ENCODE measurements around the gene CAMK1D.

DNA sequence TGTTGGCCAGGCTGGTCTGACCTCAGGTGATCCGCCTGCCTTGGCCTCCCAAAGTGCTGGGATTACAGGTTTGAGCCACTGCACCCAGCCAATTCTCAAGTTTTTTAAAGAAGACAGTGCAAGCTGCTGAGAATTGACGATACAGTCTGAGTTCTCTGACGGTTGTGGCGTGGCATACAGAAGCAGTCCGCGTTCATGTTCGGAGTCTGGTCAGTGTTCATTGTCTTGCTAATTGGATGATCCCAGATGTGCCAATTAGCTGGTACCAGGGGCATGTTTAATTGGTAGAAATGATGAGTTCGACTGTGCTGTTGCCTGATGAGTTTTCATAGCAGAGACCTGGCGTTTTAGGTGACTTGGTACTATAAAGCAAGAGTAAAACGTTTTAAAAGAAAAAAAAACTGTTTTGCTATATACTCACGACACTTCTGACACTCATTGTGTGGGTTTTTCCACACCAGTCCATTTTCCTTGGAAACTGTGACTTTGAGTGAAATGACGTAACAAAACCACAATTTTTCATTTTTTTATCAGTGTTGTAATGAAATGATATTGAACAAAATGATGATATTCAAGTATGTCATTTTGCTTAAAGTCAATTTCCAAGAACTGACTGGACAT is 32.3 kb downstream of the CAMK1D start:
- TF ChIP-seq, protein P1, sequence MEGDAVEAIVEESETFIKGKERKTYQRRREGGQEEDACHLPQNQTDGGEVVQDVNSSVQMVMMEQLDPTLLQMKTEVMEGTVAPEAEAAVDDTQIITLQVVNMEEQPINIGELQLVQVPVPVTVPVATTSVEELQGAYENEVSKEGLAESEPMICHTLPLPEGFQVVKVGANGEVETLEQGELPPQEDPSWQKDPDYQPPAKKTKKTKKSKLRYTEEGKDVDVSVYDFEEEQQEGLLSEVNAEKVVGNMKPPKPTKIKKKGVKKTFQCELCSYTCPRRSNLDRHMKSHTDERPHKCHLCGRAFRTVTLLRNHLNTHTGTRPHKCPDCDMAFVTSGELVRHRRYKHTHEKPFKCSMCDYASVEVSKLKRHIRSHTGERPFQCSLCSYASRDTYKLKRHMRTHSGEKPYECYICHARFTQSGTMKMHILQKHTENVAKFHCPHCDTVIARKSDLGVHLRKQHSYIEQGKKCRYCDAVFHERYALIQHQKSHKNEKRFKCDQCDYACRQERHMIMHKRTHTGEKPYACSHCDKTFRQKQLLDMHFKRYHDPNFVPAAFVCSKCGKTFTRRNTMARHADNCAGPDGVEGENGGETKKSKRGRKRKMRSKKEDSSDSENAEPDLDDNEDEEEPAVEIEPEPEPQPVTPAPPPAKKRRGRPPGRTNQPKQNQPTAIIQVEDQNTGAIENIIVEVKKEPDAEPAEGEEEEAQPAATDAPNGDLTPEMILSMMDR (IDR thresholded peaks at IDR 0.05; ENCODE audit: low read depth, low read length), result no peak
- no peak for TF ChIP-seq POLR2A (IDR thresholded peaks at IDR 0.05; ENCODE audit: extremely low read depth, insufficient read length)
- TF ChIP-seq, protein P2, sequence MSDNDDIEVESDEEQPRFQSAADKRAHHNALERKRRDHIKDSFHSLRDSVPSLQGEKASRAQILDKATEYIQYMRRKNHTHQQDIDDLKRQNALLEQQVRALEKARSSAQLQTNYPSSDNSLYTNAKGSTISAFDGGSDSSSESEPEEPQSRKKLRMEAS (IDR thresholded peaks at IDR 0.05; ENCODE audit: low read depth, low read length), result no peak
- no peak for TF ChIP-seq MYC (IDR thresholded peaks at IDR 0.05; ENCODE audit: low read depth, low read length)

Measured in NB4 (cell line).